Tibial nerve (tissue), 4 donors: ENCODE measurements around the gene MAP2K1. TPM values are rescaled to one million over a fixed set of nuclear protein-coding genes. Genes with fewer than 3 reads are reported as not detected.

Source experiments
- DNase-seq, 2 donors: peaks; one replicate each; pipeline ENCODE4 v3.0.0-alpha.2; 2019; ENCODE audit warnings: low spot score in 2 of 2
- H3K27ac ChIP-seq, 4 donors: fragments of 200-600 bp; sonication (generic) in 3 of 4; one replicate each; pipeline ENCODE4 v1.5.1; 2017 to 2019; ENCODE audit warnings: mild to moderate bottlenecking in 1 of 4
- H3K27me3 ChIP-seq, 2 donors: fragments of 200-600 bp; sonication (generic) in 1 of 2; one replicate each; pipeline versions ENCODE4 v1.5.1 to v1.6.0; 2017 to 2019
- H3K36me3 ChIP-seq, 3 donors: fragments of 200-600 bp; sonication (generic); one replicate each; pipeline ENCODE4 v1.5.1; 2018 to 2019
- H3K4me1 ChIP-seq, 4 donors: fragments of 200-600 bp; sonication (generic) in 3 of 4; one replicate each; pipeline ENCODE4 v1.5.1; 2017 to 2019
- H3K4me3 ChIP-seq, 4 donors: fragments of 200-600 bp; sonication (generic) in 3 of 4; one replicate each; pipeline ENCODE4 v1.5.1; 2017 to 2019; ENCODE audit warnings: mild to moderate bottlenecking in 1 of 4, moderate library complexity in 1 of 4
- H3K9me3 ChIP-seq, 4 donors: fragments of 200-600 bp; sonication (generic) in 3 of 4; one replicate each; pipeline ENCODE4 v1.5.1; 2017 to 2019
- CTCF ChIP-seq, 5 experiments: fragments of 200-600 bp in 3 of 5; fragments of 450-650 bp in 2 of 5; sonication (generic) in 3 of 5; IDR thresholded peaks; one replicate each; pipeline ENCODE4 v1.5.1; 2016 to 2019; ENCODE audit warnings: antibody characterized with exemption in 5 of 5, mild to moderate bottlenecking in 3 of 5, moderate library complexity in 2 of 5
- EP300 ChIP-seq, 2 donors: sonication (generic); formaldehyde crosslinking; IDR thresholded peaks; one replicate each; pipeline ENCODE4 v1.6.1; 2017; ENCODE audit warnings: antibody characterized with exemption in 2 of 2, mild to moderate bottlenecking in 1 of 2
- POLR2A ChIP-seq, 2 donors: fragments of 450-650 bp; IDR thresholded peaks; one replicate each; pipeline ENCODE4 v1.6.1; 2017; ENCODE audit warnings: antibody characterized with exemption in 2 of 2, mild to moderate bottlenecking in 2 of 2, moderate library complexity in 2 of 2
- WGBS, 2 donors: methylation state at CpG; one replicate each; pipeline ENCODE4 v1.1.5; 2018; 5-methylcytosine and 5-hydroxymethylcytosine counted together
- total RNA-seq, 4 donors: library from RNA; depleted of rRNA; stranded (reverse); fragments of >200 nt; gene quantifications; one replicate each; pipeline ENCODE4 v1.1.0, GENCODE V29; 2016

Gene MAP2K1
- total RNA-seq, 4 donors from 2014 or later, result 30.2 to 64.8 (median 41.4) TPM

GRCh38 chr15:66480267-66480666, 93.6 kb downstream of the MAP2K1 start:
- Histone ChIP-seq H3K27me3 (no peaks in the 10 kb centered on the region), H3K4me1 (no peaks in the 10 kb centered on the region), H3K36me3 (peaks cover 0 to 38% (median 0%) of the 10 kb centered on the region in 3 donors), H3K27ac (no peak overlapping the region), H3K9me3 (no peaks in the 10 kb centered on the region), H3K4me3 (no peak overlapping the region)
- no peak for TF ChIP-seq POLR2A (IDR thresholded peaks at IDR 0.05)
- TF ChIP-seq CTCF (IDR thresholded peaks at IDR 0.05), result no peak
- TF ChIP-seq EP300 (IDR thresholded peaks at IDR 0.05), result no peak
- 94 to 96% methylated on average over 6 of the region's 6 CpGs for WGBS, 2 donors
- no peak for DNase-seq

- Histone ChIP-seq H3K4me1 (no peaks in the 10 kb centered on the region), H3K9me3 (no peaks in the 10 kb centered on the region), H3K27ac (no peak overlapping the region), H3K4me3 (no peak overlapping the region), H3K36me3 (peaks cover 0 to 43% (median 0%) of the 10 kb centered on the region in 3 donors), H3K27me3 (no peaks in the 10 kb centered on the region)
- TF ChIP-seq POLR2A (IDR thresholded peaks at IDR 0.05) (no peak), EP300 (IDR thresholded peaks at IDR 0.05) (no peak), CTCF (IDR thresholded peaks at IDR 0.05) (no peak)
- WGBS, 2 donors, result 80 to 93% methylated on average over 10 of the region's 10 CpGs
- no peak for DNase-seq
Measured at GRCh38 chr15:66481107-66481856, 94.6 kb downstream of the MAP2K1 start.

GRCh38 chr15:66482539-66482938, 95.8 kb downstream of the MAP2K1 start:
- no peaks in the 10 kb centered on the region for H3K27me3 ChIP-seq
- 79 to 80% methylated on average over 9 of the region's 9 CpGs for WGBS, 2 donors
- no peak overlapping the region for H3K4me3 ChIP-seq
- no peak for DNase-seq
- no peaks in the 10 kb centered on the region for H3K9me3 ChIP-seq
- no peaks in the 10 kb centered on the region for H3K4me1 ChIP-seq
- no peak overlapping the region for H3K27ac ChIP-seq
- H3K36me3 ChIP-seq, result peaks cover 0 to 52% (median 0%) of the 10 kb centered on the region in 3 donors
- TF ChIP-seq CTCF (IDR thresholded peaks at IDR 0.05), result no peak
- no peak for TF ChIP-seq EP300 (IDR thresholded peaks at IDR 0.05)

GRCh38 chr15:66483131-66483566, 96.4 kb downstream of the MAP2K1 start:
- H3K4me1 ChIP-seq, result no peaks in the 10 kb centered on the region
- H3K27ac ChIP-seq, result no peak overlapping the region
- 82 to 85% methylated on average over 3 of the region's 3 CpGs for WGBS, 2 donors
- no peaks in the 10 kb centered on the region for H3K27me3 ChIP-seq
- DNase-seq, result no peak
- TF ChIP-seq EP300 (IDR thresholded peaks at IDR 0.05), result no peak
- no peak for TF ChIP-seq CTCF (IDR thresholded peaks at IDR 0.05)
- no peak for TF ChIP-seq POLR2A (IDR thresholded peaks at IDR 0.05)
- H3K9me3 ChIP-seq, result no peaks in the 10 kb centered on the region
- H3K36me3 ChIP-seq, result peaks cover 0 to 58% (median 0%) of the 10 kb centered on the region in 3 donors
- no peak overlapping the region for H3K4me3 ChIP-seq

- TF ChIP-seq CTCF (IDR thresholded peaks at IDR 0.05) (no peak), POLR2A (IDR thresholded peaks at IDR 0.05) (no peak), EP300 (IDR thresholded peaks at IDR 0.05) (no peak)
- 86% methylated on average over 5 of the region's 5 CpGs for WGBS, 2 donors
- no peaks in the 10 kb centered on the region for H3K27me3 ChIP-seq
- no peak overlapping the region for H3K4me3 ChIP-seq
- no peak for DNase-seq
- H3K36me3 ChIP-seq, result peaks cover 0 to 72% (median 0%) of the 10 kb centered on the region in 3 donors
- no peaks in the 10 kb centered on the region for H3K9me3 ChIP-seq
- no peak overlapping the region for H3K27ac ChIP-seq
- H3K4me1 ChIP-seq, result no peaks in the 10 kb centered on the region
Measured at GRCh38 chr15:66484539-66485112, 97.9 kb downstream of the MAP2K1 start.
